Panc1 (cell line): ENCODE results near the gene DECR2. TPM values are rescaled to one million over a fixed set of nuclear protein-coding genes. Genes with fewer than 3 reads are reported as not detected.
A peak's percentile ranks its signal among the peaks of the same experiment; 100 is the strongest.

Source experiments
- ATAC-seq: fragments of 200-7000 bp; cut with Tn5 transposase; 2 replicates; pipeline ENCODE4 v1.9.1; 2020; ENCODE audit warnings: mild to moderate bottlenecking, moderate library complexity
- BruUV-seq: library from RNA; stranded (reverse); fragments of 400-500 nt; replicated peaks from 2 replicates; lab custom pipeline; 2021; lab: Mats Ljungman, UMichigan
- CTCF ChIA-PET: fragments of 300-600 bp; sonication (Branson Sonifier 250); formaldehyde crosslinking; loops from one replicate; lab custom pipeline; 2022; ENCODE audit warnings: antibody characterized with exemption; lab: Charles Lee
- POLR2A ChIA-PET: fragments of 300-600 bp; sonication (Branson Sonifier 250); formaldehyde crosslinking; loops from one replicate; lab custom pipeline; 2022; ENCODE audit warnings: antibody characterized with exemption; lab: Charles Lee
- DNase-seq: peaks from one replicate; pipeline ENCODE4 v3.0.0-alpha.2; 2010; ENCODE audit warnings: low read depth, low spot score
- H3K27ac ChIP-seq: 2 replicates; pipeline ENCODE4 v1.5.1; 2011; ENCODE audit warnings: mild to moderate bottlenecking, low read length, inconsistent platforms
- H3K27me3 ChIP-seq: fragments of 200-500 bp; sonication (Bioruptor generic); 2 replicates; pipeline ENCODE4 v1.6.0; 2014; ENCODE audit warnings: low read length, inconsistent platforms; ENCODE audit not compliant: control insufficient read depth, insufficient read depth
- H3K36me3 ChIP-seq: fragments of 200-500 bp; sonication (Bioruptor generic); 2 replicates; pipeline ENCODE4 v1.5.1; 2014; ENCODE audit warnings: inconsistent platforms, mild to moderate bottlenecking, low read length, moderate library complexity; ENCODE audit not compliant: control insufficient read depth, insufficient read depth
- H3K4me1 ChIP-seq: 2 replicates; pipeline ENCODE4 v1.5.1; 2011; ENCODE audit warnings: inconsistent platforms, mild to moderate bottlenecking, low read length, moderate library complexity; ENCODE audit not compliant: control insufficient read depth, insufficient read depth
- H3K4me3 ChIP-seq, 2 experiments: 2 replicates each; pipeline ENCODE4 v1.5.1; 2011 to 2012; ENCODE audit warnings: low read depth in 2 of 2, low read length in 2 of 2, mild to moderate bottlenecking in 2 of 2, inconsistent platforms in 1 of 2, moderate library complexity in 1 of 2
- H3K9me3 ChIP-seq: fragments of 200-500 bp; sonication (Bioruptor generic); 2 replicates; pipeline ENCODE4 v1.5.1; 2014; ENCODE audit warnings: low read depth, mild to moderate bottlenecking, inconsistent platforms, low read length, moderate library complexity; ENCODE audit not compliant: control insufficient read depth, insufficient read depth
- POLR2AphosphoS5 ChIP-seq: IDR thresholded peaks from 2 replicates; pipeline ENCODE4 v1.6.1; 2012; ENCODE audit warnings: mild to moderate bottlenecking, low read depth, low read length, moderate library complexity
- REST ChIP-seq, 2 experiments: IDR thresholded peaks; 2 replicates each; pipeline ENCODE4 v1.6.1; 2011 to 2012; ENCODE audit warnings: low read depth in 2 of 2, control low read depth in 1 of 2, low read length in 1 of 2, mild to moderate bottlenecking in 1 of 2, moderate library complexity in 1 of 2; ENCODE audit not compliant: insufficient read depth in 1 of 2
- SIN3A ChIP-seq: IDR thresholded peaks from 2 replicates; pipeline ENCODE4 v1.6.1; 2012; ENCODE audit warnings: low read depth, mild to moderate bottlenecking, low read length, moderate library complexity, borderline replicate concordance; ENCODE audit not compliant: insufficient read depth
- TCF7L2 ChIP-seq: IDR thresholded peaks from 2 replicates; pipeline ENCODE4 v1.6.1; 2011; ENCODE audit warnings: mild to moderate bottlenecking, low read depth, low read length, inconsistent platforms
- in situ Hi-C: cut with HindIII; loops from 2 replicates; pipeline ENCODE4 v1.10.0; 2016; ENCODE audit warnings: low sequenced_read_pairs, low pct_unique_long_range_greater_than_20kb
- intact Hi-C: fragments of 100-400 bp; cut with micrococcal nuclease; formaldehyde crosslinking; loops from one replicate; pipeline ENCODE4 v1.10.0; 2022; ENCODE audit not compliant: unreplicated experiment
- total RNA-seq: library from RNA; stranded (reverse); gene quantifications from one replicate; pipeline ENCODE4 v1.2.1, GENCODE V29; 2021; ENCODE audit not compliant: unreplicated experiment
- TF ChIP-seq, protein P1 (sequence below): fragments of 450-650 bp; IDR thresholded peaks from 2 replicates; pipeline ENCODE4 v1.5.1; 2017; ENCODE audit warnings: mild to moderate bottlenecking

DECR2 gene
- total RNA-seq, 1 experiment from 2014 or later, result 92.7 TPM

DNA sequence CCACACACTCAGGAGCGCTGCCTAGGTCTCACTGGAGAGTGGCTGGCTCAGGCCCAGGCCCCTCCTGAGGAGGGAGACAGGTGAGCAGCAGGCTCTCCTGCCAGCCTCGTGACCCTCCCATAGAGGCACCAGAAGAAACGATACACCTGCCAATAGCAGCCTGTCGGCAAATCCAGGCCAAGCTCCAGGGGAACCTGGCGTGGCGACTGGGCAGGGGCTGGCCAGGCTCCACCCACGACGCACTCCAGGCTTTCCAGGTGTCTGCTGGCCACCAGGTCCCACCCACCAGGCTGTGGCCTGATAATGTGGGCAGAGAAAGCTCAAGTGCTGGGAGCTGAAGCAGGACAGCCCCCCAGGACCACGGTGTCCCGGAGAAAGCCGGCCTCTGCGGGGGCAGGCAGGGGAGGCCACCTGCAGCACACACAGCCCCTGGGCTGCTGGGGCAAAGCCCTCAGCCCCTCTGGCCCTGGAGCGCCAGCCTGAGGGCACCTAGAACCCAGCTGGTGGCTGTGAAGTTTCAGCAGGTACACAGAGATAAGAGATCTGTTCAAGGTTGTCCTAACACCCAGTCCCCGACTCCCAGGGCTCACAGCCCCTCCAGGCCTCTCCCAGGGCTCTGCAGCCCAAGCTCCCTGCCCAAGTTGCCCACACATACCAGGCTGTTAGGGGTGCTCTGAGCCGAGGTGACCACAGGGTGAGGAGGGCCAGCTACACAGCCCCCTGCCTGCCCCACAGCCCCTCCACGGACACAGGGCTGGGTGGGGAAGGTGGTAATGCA, 22.3 kb upstream of the DECR2 start:
- CTCF ChIA-PET, result no interaction called here
- ATAC-seq (no peak), DNase-seq (no peak)
- POLR2A ChIA-PET, result no interaction called here
- no TSS peak for BruUV-seq
- Histone ChIP-seq H3K9me3 (no peaks in the 10 kb centered on the region), H3K27ac (peak overlapping the region; percentile 71), H3K4me1 (peaks cover 33% of the 10 kb centered on the region), H3K27me3 (no peaks in the 10 kb centered on the region), H3K4me3 (no peak overlapping the region; a peak in 1 of 4 replicates), H3K36me3 (no peaks in the 10 kb centered on the region)
- intact Hi-C loops, result no loop called here
- TF ChIP-seq POLR2AphosphoS5 (0 out of 2 replicates have a peak, but pooled peaks have one; percentile 14), REST (IDR thresholded peaks at IDR 0.05; ENCODE audit: insufficient read depth in 1 of 2, low read depth in 2 of 2, low read length in 1 of 2) (no peak)
- TF ChIP-seq, protein P1, sequence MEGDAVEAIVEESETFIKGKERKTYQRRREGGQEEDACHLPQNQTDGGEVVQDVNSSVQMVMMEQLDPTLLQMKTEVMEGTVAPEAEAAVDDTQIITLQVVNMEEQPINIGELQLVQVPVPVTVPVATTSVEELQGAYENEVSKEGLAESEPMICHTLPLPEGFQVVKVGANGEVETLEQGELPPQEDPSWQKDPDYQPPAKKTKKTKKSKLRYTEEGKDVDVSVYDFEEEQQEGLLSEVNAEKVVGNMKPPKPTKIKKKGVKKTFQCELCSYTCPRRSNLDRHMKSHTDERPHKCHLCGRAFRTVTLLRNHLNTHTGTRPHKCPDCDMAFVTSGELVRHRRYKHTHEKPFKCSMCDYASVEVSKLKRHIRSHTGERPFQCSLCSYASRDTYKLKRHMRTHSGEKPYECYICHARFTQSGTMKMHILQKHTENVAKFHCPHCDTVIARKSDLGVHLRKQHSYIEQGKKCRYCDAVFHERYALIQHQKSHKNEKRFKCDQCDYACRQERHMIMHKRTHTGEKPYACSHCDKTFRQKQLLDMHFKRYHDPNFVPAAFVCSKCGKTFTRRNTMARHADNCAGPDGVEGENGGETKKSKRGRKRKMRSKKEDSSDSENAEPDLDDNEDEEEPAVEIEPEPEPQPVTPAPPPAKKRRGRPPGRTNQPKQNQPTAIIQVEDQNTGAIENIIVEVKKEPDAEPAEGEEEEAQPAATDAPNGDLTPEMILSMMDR, result no peak
- in situ Hi-C loops, result no loop called here

DNA sequence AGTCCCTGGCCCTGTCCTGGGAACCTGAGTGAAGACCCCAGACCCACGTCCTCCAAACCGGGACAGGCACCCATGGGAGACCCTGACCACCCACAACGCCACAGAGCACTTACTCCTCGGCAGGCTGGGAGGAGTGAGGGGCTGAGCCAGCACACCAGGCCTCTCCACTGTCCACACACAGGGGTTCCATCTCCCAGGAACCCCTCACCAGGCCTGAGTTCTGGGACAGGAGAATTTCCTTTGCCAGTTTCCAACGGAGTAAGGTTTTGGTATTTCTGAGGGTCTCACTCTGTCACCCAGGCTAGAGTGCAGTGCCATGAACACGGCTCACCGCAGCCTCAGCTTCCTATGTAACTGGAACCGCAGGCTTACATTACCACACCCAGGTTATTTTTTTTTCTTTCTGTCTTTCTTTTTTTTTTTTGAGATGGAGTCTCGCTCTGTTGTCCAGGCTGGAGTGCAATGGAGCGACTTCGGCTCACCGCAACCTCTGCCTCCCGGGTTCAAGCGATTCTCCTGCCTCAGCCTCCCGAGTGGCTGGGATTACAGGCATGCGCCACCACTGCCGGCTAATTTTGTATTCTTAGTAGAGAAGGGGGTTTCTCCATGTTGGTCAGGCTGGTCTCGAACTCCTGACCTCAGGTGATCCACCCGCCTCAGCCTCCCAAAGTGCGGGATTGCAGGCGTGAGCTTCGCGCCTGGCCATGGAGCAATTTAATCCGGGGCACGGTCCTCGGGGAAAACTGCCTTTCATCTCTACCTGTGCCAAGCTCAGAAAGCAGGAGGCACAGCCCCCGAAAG, 21.5 kb upstream of the DECR2 start:
- CTCF ChIA-PET, result no interaction called here
- Histone ChIP-seq H3K27ac (peak overlapping the region; percentile 71), H3K27me3 (no peaks in the 10 kb centered on the region), H3K36me3 (no peaks in the 10 kb centered on the region), H3K9me3 (no peaks in the 10 kb centered on the region), H3K4me3 (peak overlapping the region; percentile 73 to 84), H3K4me1 (peaks cover 33% of the 10 kb centered on the region)
- POLR2A ChIA-PET, result interaction anchor here (0.6 to 0.7 kb wide), 2 partner anchors 70 to 156 kb away, joined by 3 to 7 read pairs; no protein-coding TSS in a partner anchor
- BruUV-seq, result TSS peak; percentile 75
- no peak for DNase-seq
- TF ChIP-seq TCF7L2, result no peak
- TF ChIP-seq, protein P1, result no peak
- TF ChIP-seq SIN3A, result no peak
- TF ChIP-seq REST (IDR thresholded peaks at IDR 0.05; ENCODE audit: insufficient read depth in 1 of 2, low read depth in 2 of 2, low read length in 1 of 2), result no peak
- no peak for ATAC-seq
- in situ Hi-C loops (no loop called here), intact Hi-C loops (no loop called here)
